Hindlimb muscle (tissue), 1 donor: ENCODE measurements around the gene ANKRD2. TPM values are rescaled to one million over a fixed set of nuclear protein-coding genes. Genes with fewer than 3 reads are reported as not detected.
"Not testable (repeated sequence)": the region's sequence is repeated elsewhere in the genome, so short reads cannot be mapped to it uniquely, and the experiment has no call there.

ENCODE experiments used
- DNase-seq: peaks from one replicate; pipeline ENCODE4 v3.0.0-alpha.2; 2013
- polyA plus RNA-seq: library from polyadenylated mRNA; unstranded; fragments of 120-200 nt; gene quantifications from one replicate; pipeline ENCODE4 v1.2.1, GENCODE V29; 2013; ENCODE audit not compliant: insufficient read length

The ANKRD2 gene, protein sequence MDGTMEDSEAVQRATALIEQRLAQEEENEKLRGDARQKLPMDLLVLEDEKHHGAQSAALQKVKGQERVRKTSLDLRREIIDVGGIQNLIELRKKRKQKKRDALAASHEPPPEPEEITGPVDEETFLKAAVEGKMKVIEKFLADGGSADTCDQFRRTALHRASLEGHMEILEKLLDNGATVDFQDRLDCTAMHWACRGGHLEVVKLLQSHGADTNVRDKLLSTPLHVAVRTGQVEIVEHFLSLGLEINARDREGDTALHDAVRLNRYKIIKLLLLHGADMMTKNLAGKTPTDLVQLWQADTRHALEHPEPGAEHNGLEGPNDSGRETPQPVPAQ
- 24.2 TPM for polyA plus RNA-seq

DNA sequence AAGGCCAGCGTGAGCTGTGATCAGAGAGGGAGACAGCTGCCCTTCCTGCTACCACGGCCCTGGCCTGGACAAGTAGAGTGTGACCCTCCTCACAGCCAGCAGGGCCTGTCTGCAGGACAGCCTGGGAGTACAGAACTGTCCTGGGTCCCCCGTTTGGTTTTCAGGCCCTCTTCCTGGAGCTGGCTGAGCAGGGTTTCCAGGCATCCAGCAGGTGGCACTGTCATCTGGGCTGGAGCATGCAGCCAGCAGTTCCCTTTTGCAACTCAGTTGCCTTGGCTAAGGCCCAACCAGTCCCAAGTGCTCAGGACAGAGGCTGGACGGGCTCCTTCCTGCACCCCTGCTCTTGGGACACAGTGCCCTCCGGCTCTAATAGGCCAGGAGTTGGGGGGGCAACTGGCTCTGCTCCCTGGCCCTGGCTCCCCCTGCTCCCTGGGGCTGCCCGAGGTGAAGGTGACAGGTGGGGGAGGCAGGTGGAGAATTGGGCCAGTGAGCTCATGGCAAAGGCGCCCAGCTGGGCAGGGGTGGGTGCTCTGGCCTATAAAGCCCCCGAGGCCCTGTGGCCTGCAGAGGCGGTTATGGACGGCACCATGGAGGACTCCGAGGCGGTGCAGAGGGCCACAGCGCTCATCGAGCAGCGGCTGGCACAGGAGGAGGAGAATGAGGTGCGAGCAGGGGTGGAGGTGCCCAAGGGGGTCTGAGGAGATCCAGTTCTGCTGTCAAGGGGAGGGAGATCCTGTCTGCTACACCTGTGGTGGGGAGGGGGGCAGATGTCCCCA lies at the start of gene ANKRD2:
Gene ANKRD2 (plus strand): TSS at position 566 of the 776 bp plus-strand sequence. CDS start 10 bp downstream, at position 576.
- peak; percentile 70 for DNase-seq

DNA sequence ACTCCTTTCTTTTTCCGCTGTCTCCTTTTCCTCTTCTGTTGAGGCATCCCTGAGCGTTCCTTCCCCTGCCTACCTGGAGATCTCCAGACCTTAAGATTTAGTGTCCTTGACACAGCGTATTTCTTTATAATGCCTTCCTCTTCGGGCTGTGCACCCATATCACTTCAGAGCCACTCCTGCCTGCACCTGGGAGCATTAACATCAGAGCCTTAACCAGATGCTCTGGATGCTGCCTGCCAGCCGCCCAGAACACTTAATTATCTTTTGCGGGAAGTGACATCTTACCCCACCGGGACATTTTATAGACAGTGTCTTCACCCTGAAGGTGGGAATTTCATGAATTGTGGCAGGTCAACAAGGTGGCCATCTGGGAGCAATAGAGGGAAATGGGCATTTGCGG lies 49.6 kb upstream of the ANKRD2 start:
- no peak for DNase-seq

DNA sequence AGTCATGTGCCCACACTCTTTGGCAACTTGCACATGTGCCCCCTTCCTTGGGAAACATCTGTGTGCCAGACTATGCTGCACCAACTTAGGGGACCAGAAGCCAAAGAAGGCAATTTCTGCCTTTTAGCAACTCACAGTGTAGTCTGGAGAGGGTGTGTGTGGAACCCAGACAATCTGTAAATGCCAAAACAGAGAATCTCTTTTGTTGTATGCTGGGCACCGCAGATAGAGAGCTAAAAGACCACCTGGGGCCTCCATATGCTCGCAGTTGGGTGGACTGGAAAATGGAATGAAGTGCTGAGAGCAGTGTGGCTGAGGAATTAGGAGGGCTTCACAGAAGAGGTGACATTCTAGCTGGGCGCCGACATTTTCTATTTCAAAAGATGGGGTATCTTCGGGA lies 47.5 kb upstream of the ANKRD2 start:
- DNase-seq = no peak

DNA sequence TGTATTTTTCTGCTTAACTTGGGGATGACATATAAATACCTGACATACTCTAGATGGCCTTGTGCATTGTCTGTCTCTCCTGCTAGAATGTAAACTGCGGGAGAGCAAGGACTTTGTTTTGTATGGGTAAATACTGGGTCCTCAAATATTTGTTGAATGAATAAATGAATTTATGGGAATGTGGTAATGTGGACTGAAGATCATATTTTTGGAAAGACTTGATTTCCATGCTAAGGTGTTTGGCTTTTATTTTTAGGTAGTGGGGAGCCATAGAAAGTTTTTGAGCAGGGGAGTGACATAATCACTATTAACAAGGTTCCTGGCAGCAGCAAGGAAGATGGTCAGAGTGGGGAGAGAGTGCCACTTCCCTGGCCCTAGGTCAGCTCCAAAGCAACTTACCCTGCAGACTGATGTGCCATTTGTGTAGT lies 46.9 kb upstream of the ANKRD2 start:
- DNase-seq = no peak

- not testable (repeated sequence) for DNase-seq
Measured at GRCh38 chr10:97528876-97529275, 43.7 kb upstream of the ANKRD2 start.

GRCh38 chr10:97529685-97530465 lies 42.7 kb upstream of the ANKRD2 start:
- DNase-seq = no peak

GRCh38 chr10:97531401-97531986 lies 41.1 kb upstream of the ANKRD2 start:
- DNase-seq = no peak

- no peak for DNase-seq
Measured at GRCh38 chr10:97532935-97533671, 39.5 kb upstream of the ANKRD2 start.

GRCh38 chr10:97533888-97534287 lies 38.7 kb upstream of the ANKRD2 start:
- no peak for DNase-seq

DNA sequence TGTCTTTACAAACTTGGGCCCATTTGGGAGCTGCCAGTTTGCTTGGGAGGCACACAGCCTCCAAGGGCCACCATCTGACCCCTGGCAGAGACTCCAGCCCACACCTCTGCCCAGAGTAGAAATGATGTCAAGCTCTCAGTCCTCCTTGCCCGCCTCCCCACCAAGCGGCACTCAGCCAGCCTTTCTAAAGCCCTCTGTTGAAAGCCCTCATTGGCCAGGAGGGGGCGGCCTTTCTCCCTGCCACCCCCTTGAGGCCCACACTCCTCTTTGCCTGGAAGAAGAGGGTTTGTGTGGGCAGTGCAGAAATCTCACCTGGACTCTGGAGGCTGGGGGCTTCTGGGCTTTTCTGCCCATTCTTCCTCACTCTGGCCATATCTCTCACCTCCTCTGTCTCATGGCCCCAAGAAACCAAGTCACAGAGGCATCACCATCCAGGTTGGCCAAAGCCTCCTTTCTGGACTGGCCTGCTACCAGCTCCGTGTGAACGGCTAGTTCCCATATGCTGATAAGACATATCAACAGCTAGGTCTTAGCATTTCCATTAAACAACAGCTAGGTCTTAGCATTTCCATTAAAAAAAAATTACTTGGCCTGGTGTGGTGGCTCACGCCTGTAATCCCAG lies 37.7 kb upstream of the ANKRD2 start:
- DNase-seq = no peak

DNA sequence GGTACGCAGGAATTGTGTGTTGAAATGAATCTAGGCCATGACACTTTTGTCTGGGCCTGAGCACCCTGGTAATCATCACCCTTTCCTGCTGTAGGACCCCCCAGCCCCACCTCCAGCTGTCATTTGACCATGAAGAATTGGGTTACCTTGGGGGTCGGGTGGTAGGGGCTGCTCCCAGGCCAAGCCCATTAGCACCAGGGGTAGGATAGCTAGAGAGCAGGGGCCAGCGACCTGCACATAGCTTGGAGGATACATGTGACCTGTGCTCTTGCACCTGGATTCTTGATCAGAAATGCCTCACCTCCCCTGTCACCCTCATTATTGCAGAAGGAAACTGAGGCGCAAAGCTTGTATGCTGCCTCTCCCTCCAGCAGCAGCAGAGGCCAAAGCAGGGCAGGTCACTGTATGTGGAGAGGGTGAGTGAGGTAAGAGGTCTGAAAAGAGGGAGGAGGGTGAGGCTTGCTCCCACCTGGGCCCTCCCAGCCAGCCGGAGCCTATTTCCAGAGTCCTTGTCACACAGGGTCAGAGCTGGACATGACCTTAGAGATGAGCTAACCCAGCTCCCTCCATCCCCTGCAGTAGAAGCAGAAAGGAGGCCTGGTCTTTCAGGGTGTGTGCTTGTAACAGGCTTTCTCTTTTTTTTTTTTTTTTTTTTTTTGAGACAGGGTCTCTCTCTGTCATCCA lies 35.3 kb upstream of the ANKRD2 start:
- DNase-seq = no peak

DNA sequence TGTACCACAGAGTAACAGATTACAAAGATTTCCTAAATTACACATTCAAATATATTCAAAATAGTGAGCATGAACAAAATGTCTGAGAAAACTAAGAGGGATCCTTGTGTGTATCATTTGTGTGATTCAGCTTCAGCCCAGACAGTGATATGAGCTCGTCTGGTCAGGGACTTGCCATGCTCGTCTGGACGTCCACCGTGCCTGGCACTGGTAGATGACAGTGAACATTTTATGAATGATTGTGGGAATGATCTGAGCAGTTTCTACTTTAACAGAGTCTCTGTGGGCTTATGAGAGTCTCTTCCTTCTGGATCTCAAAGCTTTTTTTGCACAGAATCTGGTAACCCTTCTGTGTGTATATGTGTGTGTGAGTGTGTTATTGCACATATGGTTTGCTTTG lies 34.2 kb upstream of the ANKRD2 start:
- no peak for DNase-seq

DNA sequence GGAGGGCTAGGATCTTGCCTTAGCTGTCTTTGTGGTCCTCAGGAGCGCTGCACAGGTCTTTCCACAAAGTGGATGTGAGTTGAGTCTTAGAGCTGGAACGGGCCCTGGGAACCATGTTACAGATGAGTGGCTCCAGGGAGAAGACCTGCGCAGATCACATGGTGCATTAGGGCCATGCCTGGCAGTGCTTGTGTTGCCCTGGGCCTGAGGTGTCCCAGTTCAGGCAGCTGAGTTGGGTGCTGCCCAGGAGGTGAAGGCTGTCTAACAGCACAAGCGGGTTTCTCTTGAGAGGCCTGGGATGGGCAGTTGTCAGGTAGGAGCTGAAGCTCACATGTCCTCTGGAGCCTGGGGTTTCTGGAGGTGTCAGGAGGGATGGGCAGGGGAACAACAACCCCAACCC lies 33.7 kb upstream of the ANKRD2 start:
- no peak for DNase-seq

DNA sequence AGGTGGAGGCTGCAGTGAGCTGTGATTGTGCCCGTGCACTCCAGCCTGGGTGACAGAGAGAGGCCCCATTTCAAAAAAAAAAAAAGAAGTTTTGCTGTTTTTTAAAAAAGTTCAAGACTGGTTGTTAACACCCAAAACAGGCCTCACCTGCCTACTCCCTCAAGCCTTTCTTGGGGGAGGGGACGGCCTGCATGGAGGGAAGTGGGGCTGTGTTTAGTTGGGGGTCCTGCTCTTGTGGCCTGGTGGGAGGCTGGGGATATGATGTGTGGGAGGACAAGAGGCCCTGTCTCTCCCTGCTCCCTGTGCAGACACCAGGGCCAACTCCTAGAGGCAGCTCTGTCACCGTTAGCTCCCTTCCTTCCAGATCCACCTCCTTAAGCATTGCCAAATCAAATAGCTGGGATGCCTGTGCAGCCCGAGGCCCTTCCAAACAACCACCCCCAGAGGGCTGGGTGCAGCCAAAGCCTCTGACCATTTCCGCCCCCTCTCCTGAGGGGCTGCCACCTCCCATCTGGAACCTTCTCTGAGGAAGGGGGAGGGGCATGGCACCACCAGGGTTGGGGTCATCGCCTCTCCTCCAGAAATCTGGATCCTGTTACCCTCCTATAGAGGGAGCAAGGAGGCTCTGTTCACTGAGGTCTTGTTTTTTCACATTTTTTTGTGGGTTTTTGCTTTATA lies 32.9 kb upstream of the ANKRD2 start:
- DNase-seq = peak; percentile 23

DNA sequence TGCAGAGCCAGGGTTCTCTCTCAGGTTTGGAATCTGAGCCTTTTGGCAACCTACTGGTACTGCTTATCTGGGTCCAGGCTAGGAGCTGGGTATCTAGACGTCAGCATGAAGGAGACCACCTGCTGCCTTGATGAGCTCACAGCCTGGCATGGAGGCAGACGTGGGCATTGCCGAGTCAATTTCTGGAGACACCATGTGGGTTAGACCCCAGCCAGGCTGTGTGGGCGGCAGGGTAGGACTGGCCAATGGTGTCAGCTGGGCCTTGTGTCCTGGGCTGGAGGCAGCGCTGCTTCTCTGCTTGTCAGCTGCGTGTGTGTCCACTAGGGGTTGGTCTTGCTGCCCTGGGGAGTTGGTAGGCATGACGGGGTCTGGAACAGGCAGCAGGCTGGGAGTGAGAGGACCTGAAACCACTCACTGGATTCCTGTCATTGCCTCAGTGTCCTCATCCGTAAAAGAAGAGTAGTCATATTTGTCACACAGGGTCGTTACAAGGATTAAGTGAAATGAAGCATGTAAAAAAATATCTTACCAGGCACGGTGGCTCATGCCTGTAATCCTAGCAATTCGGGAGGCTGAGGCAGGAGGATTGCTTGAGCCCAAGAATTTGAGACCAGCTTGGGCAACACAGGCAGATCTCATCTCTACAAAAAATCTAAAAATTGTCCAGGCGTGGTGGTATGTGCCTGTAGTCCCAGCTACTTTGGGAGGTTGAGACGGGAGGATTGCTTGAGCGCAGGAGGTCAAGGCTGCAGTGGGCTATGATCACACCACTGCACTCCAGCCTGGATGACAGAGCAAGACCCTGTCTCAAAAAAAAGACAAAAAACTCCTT lies 31.7 kb upstream of the ANKRD2 start:
- no peak for DNase-seq

DNA sequence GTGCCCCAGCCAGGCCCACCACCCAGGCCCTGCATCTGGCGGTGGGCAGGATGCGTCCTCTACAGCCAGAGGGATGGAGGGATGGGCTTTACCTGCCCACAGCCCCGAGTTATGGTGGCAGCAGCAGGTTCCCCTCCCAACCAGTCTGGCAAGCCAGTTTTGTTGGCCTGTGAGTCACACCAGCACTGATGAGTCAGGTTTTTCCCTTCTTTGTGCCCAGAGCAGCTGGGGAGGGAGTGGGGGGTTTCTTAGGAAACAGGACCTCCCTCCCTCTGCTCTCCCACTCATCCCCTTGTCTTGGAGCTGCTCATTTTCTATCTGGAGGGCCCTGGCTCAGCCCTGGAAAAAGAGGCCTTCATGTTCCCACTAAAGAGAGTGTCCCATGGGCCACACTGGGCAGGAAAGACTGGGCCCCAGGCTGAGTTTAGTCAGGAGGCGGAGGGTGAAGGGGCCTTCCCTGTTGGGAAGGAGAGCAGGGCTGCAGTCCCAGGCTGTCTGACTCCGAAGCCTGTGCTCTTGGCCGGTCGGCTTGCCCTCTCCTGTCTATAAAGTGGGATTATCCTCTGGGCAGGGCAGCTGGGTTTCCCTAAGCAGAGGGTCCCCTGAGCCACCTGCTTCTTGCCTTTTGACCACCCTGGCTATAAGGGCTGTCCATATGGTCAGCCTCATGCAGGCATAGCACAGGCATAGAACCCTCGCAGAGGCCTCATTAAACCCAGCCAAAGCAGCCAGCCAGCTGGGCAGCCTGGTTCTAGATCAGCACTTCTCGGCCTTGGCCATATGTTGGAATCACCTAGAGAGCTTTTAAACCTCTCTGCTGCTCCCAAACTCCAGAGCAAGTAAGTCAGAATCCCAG lies 30.2 kb upstream of the ANKRD2 start:
- peak; percentile 92 for DNase-seq

DNA sequence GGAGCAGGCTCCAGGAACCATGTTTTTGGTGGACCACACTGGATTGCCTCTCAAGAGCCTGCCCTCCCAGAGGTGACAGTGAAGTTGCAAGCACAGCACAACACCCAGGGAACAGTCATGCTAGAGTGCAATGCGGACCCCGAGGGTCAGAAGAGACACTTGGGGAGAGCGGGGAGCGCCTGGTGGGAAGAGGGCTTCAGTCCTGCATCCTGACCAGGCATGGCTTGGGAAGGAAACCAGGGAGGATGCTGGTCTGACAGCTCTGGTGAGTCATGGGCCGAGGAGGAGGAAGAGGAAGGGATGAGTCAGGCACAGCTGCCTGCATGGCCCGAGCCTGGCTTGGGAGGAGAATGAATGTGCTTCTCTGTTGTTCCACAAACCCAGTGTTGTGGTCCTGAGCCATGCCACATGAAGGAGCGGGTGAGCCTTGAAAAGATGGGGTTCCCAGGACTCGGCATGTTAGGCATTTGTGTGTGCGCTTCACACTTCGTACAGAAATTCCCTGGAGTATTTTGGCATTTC lies 29.5 kb upstream of the ANKRD2 start:
- DNase-seq = peak; percentile 70
